ENCODE measurements around the gene GDF15.

GRCh38 chr19:18435842-18436670, 50.1 kb downstream of the GDF15 start:
- TF ChIP-seq CTCF (IDR thresholded peaks at IDR 0.05) (no peak), POLR2A (IDR thresholded peaks at IDR 0.05) (no peak)

All from heart left ventricle (tissue), 13 donors.